Measurements from ENCODE around the gene NR0B2.

DNA sequence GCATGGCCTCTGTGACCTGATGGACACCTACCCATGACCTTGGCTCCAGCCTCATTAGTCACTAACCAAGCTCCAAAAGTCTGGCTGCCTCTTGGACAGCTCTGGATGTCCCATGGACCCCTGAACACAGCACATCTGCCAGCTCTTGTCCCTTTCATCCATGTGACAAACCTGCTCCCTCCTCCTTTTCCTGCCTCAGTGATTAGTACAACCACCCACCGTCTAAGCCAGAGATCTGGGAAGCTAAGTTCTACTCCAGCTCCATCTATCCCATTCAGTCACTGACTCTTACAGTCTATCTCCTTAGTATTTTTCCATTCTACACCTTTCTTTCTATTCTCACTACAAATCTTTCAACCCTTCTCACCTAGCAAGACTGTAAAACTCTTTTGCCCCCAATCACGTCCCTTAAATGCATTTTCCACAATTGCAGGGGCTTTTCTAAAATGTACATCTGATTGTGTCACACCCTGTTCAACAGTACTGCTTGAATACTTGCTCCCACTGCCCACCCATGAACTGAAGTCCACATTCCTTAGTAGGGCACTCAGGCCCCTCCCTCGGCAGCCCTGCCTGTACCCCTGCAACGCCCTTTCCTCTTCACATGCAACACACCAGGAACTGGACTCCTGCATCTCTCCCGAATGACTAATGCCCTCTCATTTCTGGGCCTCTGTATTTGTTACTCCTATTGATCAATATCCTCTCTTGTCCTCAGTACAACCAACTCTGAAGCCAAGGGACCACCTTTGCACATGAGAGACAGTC lies 30.9 kb downstream of the NR0B2 start:
- TF ChIP-seq CTCF (conservative IDR thresholded peaks at IDR 0.05; ENCODE audit: low read length) (no peak), EZH2phosphoT487 (IDR thresholded peaks at IDR 0.05; ENCODE audit: borderline replicate concordance, low read depth, low read length) (no peak)

All from OCI-LY7 (cell line).